GM18505 (cell line): ENCODE results near the gene SCN5A.

Experiments used
- ATAC-seq: cut with Tn5 transposase; IDR thresholded peaks from one replicate; pipeline ENCODE4 v1.9.1; 2021; ENCODE audit not compliant: unreplicated experiment
- POLR2A ChIP-seq: IDR thresholded peaks from 4 replicates; pipeline ENCODE4 v1.6.1; 2011; ENCODE audit warnings: borderline replicate concordance; ENCODE audit not compliant: insufficient read depth, insufficient read length; ENCODE audit errors: extremely low read depth

SCN5A gene

GRCh38 chr3:38649500-38650247, at the start of gene SCN5A:
Gene SCN5A, minus strand, starts transcription at chr3:38649687. Its CDS starts 16,380 bp downstream, at chr3:38633307.
- no peak for TF ChIP-seq POLR2A
- ATAC-seq: no peak

- ATAC-seq: no peak
These were observed 49.3 kb upstream of the SCN5A start for GRCh38 chr3:38698760-38699159.

GRCh38 chr3:38698061-38698460, 48.6 kb upstream of the SCN5A start:
- no peak for TF ChIP-seq POLR2A
- no peak for ATAC-seq

More at GRCh38 chr3:38698760-38699159, 49.3 kb upstream of the SCN5A start:
- no peak for TF ChIP-seq POLR2A

GRCh38 chr3:38696034-38696433, 46.5 kb upstream of the SCN5A start:
- no peak for TF ChIP-seq POLR2A
- ATAC-seq: no peak

GRCh38 chr3:38690185-38690584, 40.7 kb upstream of the SCN5A start:
- ATAC-seq: no peak
- TF ChIP-seq POLR2A: no peak

- TF ChIP-seq POLR2A: no peak
- no peak for ATAC-seq
These were observed 40.3 kb upstream of the SCN5A start for GRCh38 chr3:38689774-38690173.

GRCh38 chr3:38689346-38689745, 39.9 kb upstream of the SCN5A start:
- TF ChIP-seq POLR2A: no peak
- no peak for ATAC-seq

GRCh38 chr3:38687321-38687720, 37.8 kb upstream of the SCN5A start:
- no peak for TF ChIP-seq POLR2A
- no peak for ATAC-seq

- no peak for TF ChIP-seq POLR2A
- no peak for ATAC-seq
These were observed 35.1 kb upstream of the SCN5A start for GRCh38 chr3:38684546-38684945.

GRCh38 chr3:38669668-38670067, 20.2 kb upstream of the SCN5A start:
- no peak for TF ChIP-seq POLR2A
- no peak for ATAC-seq

GRCh38 chr3:38662544-38662943, 13.1 kb upstream of the SCN5A start:
- TF ChIP-seq POLR2A: no peak
- no peak for ATAC-seq

- ATAC-seq: no peak
These were observed 9.4 kb upstream of the SCN5A start for GRCh38 chr3:38658841-38659240.

GRCh38 chr3:38657369-38657768, 7.9 kb upstream of the SCN5A start:
- TF ChIP-seq POLR2A: no peak
- ATAC-seq: no peak

More at GRCh38 chr3:38658841-38659240, 9.4 kb upstream of the SCN5A start:
- no peak for TF ChIP-seq POLR2A

- no peak for ATAC-seq
These were observed 6.3 kb upstream of the SCN5A start for GRCh38 chr3:38655708-38656300.

GRCh38 chr3:38653685-38654537, 4.4 kb upstream of the SCN5A start:
- no peak for ATAC-seq
- TF ChIP-seq POLR2A: no peak

More at GRCh38 chr3:38655708-38656300, 6.3 kb upstream of the SCN5A start:
- no peak for TF ChIP-seq POLR2A
